Colonic mucosa (tissue), 4 donors: ENCODE results near the gene OR2K2. TPM values are rescaled to one million over a fixed set of nuclear protein-coding genes. Genes with fewer than 3 reads are reported as not detected.
"Not testable (repeated sequence)": the region's sequence is repeated elsewhere in the genome, so short reads cannot be mapped to it uniquely, and the experiment has no call there.

Experiments used
- DNase-seq: peaks from one replicate; pipeline ENCODE4 v3.0.0-alpha.2; 2020
- H3K27ac ChIP-seq: fragments of 200-600 bp; one replicate; pipeline ENCODE4 v1.8.0; 2021
- H3K27me3 ChIP-seq: fragments of 200-600 bp; one replicate; pipeline ENCODE4 v1.8.0; 2021
- H3K36me3 ChIP-seq: fragments of 200-600 bp; one replicate; pipeline ENCODE4 v1.8.0; 2021
- H3K4me1 ChIP-seq: fragments of 200-600 bp; one replicate; pipeline ENCODE4 v1.8.0; 2021; ENCODE audit warnings: mild to moderate bottlenecking
- H3K4me3 ChIP-seq: fragments of 200-600 bp; one replicate; pipeline ENCODE4 v1.8.0; 2021
- H3K9ac ChIP-seq, 2 donors: one replicate each; pipeline ENCODE4 v1.7.0; 2013; ENCODE audit warnings: control low read depth in 2 of 2, low read depth in 2 of 2, low read length in 2 of 2
- H3K9me3 ChIP-seq: fragments of 200-600 bp; one replicate; pipeline ENCODE4 v1.8.0; 2021
- CTCF ChIP-seq: fragments of 200-600 bp; IDR thresholded peaks from one replicate; pipeline ENCODE4 v1.8.0; 2022; ENCODE audit warnings: antibody characterized with exemption, mild to moderate bottlenecking
- intact Hi-C: fragments of 100-400 bp; cut with DNase I; formaldehyde crosslinking; loops from one replicate; pipeline ENCODE4 v1.14.1; 2022
- total RNA-seq, 2 donors: library from RNA; stranded (reverse); fragmentation: NEBNext Ultra II Directional in 1 of 2; extraction: Animal tissue kit (Norgen Biotek cat#: 25700) in 1 of 2; gene quantifications; one replicate each; pipeline ENCODE4 v1.2.1, GENCODE V29; 2021
- donor health status: healthy.
- donor health status: DM: no; HTN: no; CAD: no.
- donor health status: DM: no; HTN: no; CAD: no.

OR2K2 gene
- total RNA-seq, 2 donors from 2014 or later, result not detected

GRCh38 chr9:111349766-111350165 is 19.7 kb upstream of the OR2K2 start:
- DNase-seq, result no peak
- H3K27ac ChIP-seq, result peak overlapping the region; percentile 63
- H3K36me3 ChIP-seq, result no peaks in the 10 kb centered on the region
- no peaks in the 10 kb centered on the region for H3K27me3 ChIP-seq
- H3K4me3 ChIP-seq, result no peak overlapping the region
- intact Hi-C loops, result no loop called here
- H3K9me3 ChIP-seq, result no peaks in the 10 kb centered on the region
- no peak overlapping the region for H3K9ac ChIP-seq
- no peaks in the 10 kb centered on the region for H3K4me1 ChIP-seq
- no peak for TF ChIP-seq CTCF

- Histone ChIP-seq H3K4me1 (no peaks in the 10 kb centered on the region), H3K36me3 (no peaks in the 10 kb centered on the region), H3K9ac (no peak overlapping the region), H3K9me3 (no peaks in the 10 kb centered on the region), H3K27me3 (no peaks in the 10 kb centered on the region), H3K27ac (peak overlapping the region; percentile 63), H3K4me3 (no peak overlapping the region)
- TF ChIP-seq CTCF, result no peak
- DNase-seq, result peak; percentile 67
- intact Hi-C loops, result no loop called here
Measured at GRCh38 chr9:111348821-111349271, 18.8 kb upstream of the OR2K2 start.

GRCh38 chr9:111334318-111334863 is 4.4 kb upstream of the OR2K2 start:
- H3K9me3 ChIP-seq, intact Hi-C loops: not testable (repeated sequence)

GRCh38 chr9:111320631-111321030 is 9.4 kb downstream of the OR2K2 start:
- H3K36me3 ChIP-seq, result no peaks in the 10 kb centered on the region
- H3K27me3 ChIP-seq, result no peaks in the 10 kb centered on the region
- H3K4me1 ChIP-seq, result no peaks in the 10 kb centered on the region
- intact Hi-C loops, result no loop called here
- H3K4me3 ChIP-seq, result no peak overlapping the region
- no peak for TF ChIP-seq CTCF
- no peak overlapping the region for H3K9ac ChIP-seq
- no peak overlapping the region for H3K27ac ChIP-seq
- H3K9me3 ChIP-seq, result no peaks in the 10 kb centered on the region
- no peak for DNase-seq

More at GRCh38 chr9:111334318-111334863, 4.4 kb upstream of the OR2K2 start:
- not testable (repeated sequence) for H3K4me3 ChIP-seq, H3K36me3 ChIP-seq, H3K27me3 ChIP-seq, H3K27ac ChIP-seq, H3K4me1 ChIP-seq, DNase-seq, H3K9ac ChIP-seq

GRCh38 chr9:111316796-111317195 is 13.2 kb downstream of the OR2K2 start:
- intact Hi-C loops, result no loop called here
- Histone ChIP-seq H3K27me3 (no peaks in the 10 kb centered on the region), H3K4me3 (no peak overlapping the region), H3K36me3 (no peaks in the 10 kb centered on the region), H3K9ac (no peak overlapping the region), H3K9me3 (no peaks in the 10 kb centered on the region), H3K27ac (no peak overlapping the region), H3K4me1 (no peaks in the 10 kb centered on the region)
- DNase-seq, result no peak
- no peak for TF ChIP-seq CTCF

GRCh38 chr9:111305914-111306313 is 24.1 kb downstream of the OR2K2 start:
- DNase-seq, result no peak
- Histone ChIP-seq H3K36me3 (no peaks in the 10 kb centered on the region), H3K9me3 (no peaks in the 10 kb centered on the region), H3K9ac (no peak overlapping the region), H3K27me3 (no peaks in the 10 kb centered on the region), H3K4me1 (no peaks in the 10 kb centered on the region), H3K4me3 (no peak overlapping the region), H3K27ac (no peak overlapping the region)
- intact Hi-C loops, result no loop called here
- no peak for TF ChIP-seq CTCF

GRCh38 chr9:111304000-111304399 is 26.0 kb downstream of the OR2K2 start:
- not testable (repeated sequence) for H3K4me3 ChIP-seq, H3K4me1 ChIP-seq, H3K27me3 ChIP-seq, H3K9me3 ChIP-seq, H3K9ac ChIP-seq, H3K27ac ChIP-seq, H3K36me3 ChIP-seq, DNase-seq
- intact Hi-C loops, result loop anchor here (5.0 kb wide), 1 partner anchor 667 kb away; no protein-coding TSS in a partner anchor
